ENCODE measurements around the gene SLC30A7.

The SLC30A7 gene

GRCh38 chr1:100953960-100954730 is 58.3 kb downstream of the SLC30A7 start:
- no peak for TF ChIP-seq ESRRG (CRISPR knock-in tag; IDR thresholded peaks at IDR 0.05)
- no peak for TF ChIP-seq CSDC2 (CRISPR knock-in tag; IDR thresholded peaks at IDR 0.05)
- TF ChIP-seq, protein P1, sequence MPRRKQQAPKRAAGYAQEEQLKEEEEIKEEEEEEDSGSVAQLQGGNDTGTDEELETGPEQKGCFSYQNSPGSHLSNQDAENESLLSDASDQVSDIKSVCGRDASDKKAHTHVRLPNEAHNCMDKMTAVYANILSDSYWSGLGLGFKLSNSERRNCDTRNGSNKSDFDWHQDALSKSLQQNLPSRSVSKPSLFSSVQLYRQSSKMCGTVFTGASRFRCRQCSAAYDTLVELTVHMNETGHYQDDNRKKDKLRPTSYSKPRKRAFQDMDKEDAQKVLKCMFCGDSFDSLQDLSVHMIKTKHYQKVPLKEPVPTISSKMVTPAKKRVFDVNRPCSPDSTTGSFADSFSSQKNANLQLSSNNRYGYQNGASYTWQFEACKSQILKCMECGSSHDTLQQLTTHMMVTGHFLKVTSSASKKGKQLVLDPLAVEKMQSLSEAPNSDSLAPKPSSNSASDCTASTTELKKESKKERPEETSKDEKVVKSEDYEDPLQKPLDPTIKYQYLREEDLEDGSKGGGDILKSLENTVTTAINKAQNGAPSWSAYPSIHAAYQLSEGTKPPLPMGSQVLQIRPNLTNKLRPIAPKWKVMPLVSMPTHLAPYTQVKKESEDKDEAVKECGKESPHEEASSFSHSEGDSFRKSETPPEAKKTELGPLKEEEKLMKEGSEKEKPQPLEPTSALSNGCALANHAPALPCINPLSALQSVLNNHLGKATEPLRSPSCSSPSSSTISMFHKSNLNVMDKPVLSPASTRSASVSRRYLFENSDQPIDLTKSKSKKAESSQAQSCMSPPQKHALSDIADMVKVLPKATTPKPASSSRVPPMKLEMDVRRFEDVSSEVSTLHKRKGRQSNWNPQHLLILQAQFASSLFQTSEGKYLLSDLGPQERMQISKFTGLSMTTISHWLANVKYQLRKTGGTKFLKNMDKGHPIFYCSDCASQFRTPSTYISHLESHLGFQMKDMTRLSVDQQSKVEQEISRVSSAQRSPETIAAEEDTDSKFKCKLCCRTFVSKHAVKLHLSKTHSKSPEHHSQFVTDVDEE (CRISPR knock-in tag; IDR thresholded peaks at IDR 0.05), result no peak
- no peak for TF ChIP-seq CSRNP3 (CRISPR knock-in tag; IDR thresholded peaks at IDR 0.05)
- no peak for TF ChIP-seq POU6F1 (CRISPR knock-in tag; IDR thresholded peaks at IDR 0.05; ENCODE audit: borderline replicate concordance, low read depth)
- TF ChIP-seq BACH2 (CRISPR knock-in tag; IDR thresholded peaks at IDR 0.05; ENCODE audit: borderline replicate concordance), result no peak
- TF ChIP-seq ISL1 (CRISPR knock-in tag; IDR thresholded peaks at IDR 0.05), result no peak
- TF ChIP-seq SNAI2 (CRISPR knock-in tag; IDR thresholded peaks at IDR 0.05), result no peak
- ATAC-seq, result no peak

DNA sequence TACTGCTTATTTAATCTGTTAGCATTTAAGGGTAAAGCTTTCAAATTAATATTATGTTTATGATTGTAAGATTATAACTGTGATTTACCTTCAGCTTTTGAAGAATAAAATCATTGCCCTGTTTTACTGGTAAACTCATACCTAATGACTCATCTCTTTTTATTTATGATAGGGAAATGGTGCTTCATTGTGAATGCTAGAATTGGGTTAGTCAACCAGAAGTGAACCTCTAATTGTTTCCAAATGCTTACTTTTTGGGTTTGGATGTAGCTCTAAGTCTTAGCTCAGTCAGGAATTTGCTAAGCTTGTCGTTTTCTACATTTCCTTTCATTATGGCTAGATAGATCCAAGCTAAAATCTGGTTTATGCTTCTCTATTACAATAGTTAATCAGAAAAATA is 59.4 kb downstream of the SLC30A7 start:
- ATAC-seq, result peak; percentile 97

DNA sequence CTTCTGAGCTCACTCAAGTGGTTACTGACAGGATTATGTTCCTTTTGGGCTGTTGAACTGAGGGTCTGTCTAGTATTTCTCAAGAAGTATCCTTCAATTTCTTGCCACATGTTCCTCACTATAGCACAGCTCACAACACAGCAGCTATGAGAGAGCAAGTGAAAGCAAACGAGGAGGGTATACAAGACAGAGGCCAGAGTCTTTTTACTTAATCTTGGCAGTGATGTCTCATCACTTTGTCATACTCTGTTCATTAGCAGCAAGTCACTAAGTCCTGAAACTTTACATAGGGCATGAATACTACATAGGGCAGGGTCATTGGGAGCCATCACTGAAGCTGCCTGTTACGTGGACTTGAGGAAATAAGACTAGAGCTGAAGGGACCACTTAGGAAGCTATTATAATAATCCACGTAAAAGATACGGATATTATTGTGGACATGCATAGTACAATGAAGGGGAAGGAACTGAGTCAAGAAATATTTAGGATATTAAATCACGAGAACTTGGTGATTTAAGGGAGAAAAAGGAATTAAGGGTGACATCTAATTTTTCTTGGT is 63.7 kb downstream of the SLC30A7 start:
- TF ChIP-seq ZFP3 (CRISPR knock-in tag; IDR thresholded peaks at IDR 0.05) (no peak), TOX (CRISPR knock-in tag; IDR thresholded peaks at IDR 0.05; ENCODE audit: borderline replicate concordance) (no peak), POU6F1 (CRISPR knock-in tag; IDR thresholded peaks at IDR 0.05; ENCODE audit: borderline replicate concordance, low read depth) (no peak), SNAI2 (CRISPR knock-in tag; IDR thresholded peaks at IDR 0.05) (no peak), ISL1 (CRISPR knock-in tag; IDR thresholded peaks at IDR 0.05) (no peak), BACH2 (CRISPR knock-in tag; IDR thresholded peaks at IDR 0.05; ENCODE audit: borderline replicate concordance) (no peak)
- ATAC-seq, result 0 out of 3 replicates have a peak, but pooled peaks have one; percentile 27

More for the DNA sequence above, 59.4 kb downstream of the SLC30A7 start:
- TF ChIP-seq SNAI2 (CRISPR knock-in tag; IDR thresholded peaks at IDR 0.05) (no peak), ISL1 (CRISPR knock-in tag; IDR thresholded peaks at IDR 0.05) (peak; percentile 68; the same call in 1 of the 2 replicates), TOX (CRISPR knock-in tag; IDR thresholded peaks at IDR 0.05; ENCODE audit: borderline replicate concordance) (no peak)

GRCh38 chr1:100960098-100960497 is 64.2 kb downstream of the SLC30A7 start:
- ATAC-seq, result no peak

More at GRCh38 chr1:100960098-100960497, 64.2 kb downstream of the SLC30A7 start:
- TF ChIP-seq ZFP3 (CRISPR knock-in tag; IDR thresholded peaks at IDR 0.05), result no peak
- no peak for TF ChIP-seq GLIS3 (CRISPR knock-in tag; IDR thresholded peaks at IDR 0.05)
- TF ChIP-seq CSRNP3 (CRISPR knock-in tag; IDR thresholded peaks at IDR 0.05), result no peak
- TF ChIP-seq, protein P2, sequence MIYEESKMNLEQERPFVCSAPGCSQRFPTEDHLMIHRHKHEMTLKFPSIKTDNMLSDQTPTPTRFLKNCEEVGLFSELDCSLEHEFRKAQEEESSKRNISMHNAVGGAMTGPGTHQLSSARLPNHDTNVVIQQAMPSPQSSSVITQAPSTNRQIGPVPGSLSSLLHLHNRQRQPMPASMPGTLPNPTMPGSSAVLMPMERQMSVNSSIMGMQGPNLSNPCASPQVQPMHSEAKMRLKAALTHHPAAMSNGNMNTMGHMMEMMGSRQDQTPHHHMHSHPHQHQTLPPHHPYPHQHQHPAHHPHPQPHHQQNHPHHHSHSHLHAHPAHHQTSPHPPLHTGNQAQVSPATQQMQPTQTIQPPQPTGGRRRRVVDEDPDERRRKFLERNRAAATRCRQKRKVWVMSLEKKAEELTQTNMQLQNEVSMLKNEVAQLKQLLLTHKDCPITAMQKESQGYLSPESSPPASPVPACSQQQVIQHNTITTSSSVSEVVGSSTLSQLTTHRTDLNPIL (CRISPR knock-in tag; IDR thresholded peaks at IDR 0.05; ENCODE audit: low read depth), result no peak
- TF ChIP-seq TCF4 (CRISPR knock-in tag; IDR thresholded peaks at IDR 0.05; ENCODE audit: borderline replicate concordance), result no peak
- TF ChIP-seq, protein P1 (CRISPR knock-in tag; IDR thresholded peaks at IDR 0.05), result no peak
- no peak for TF ChIP-seq PPARA (CRISPR knock-in tag; IDR thresholded peaks at IDR 0.05; ENCODE audit: borderline replicate concordance)
- TF ChIP-seq ZC3H10 (CRISPR knock-in tag; IDR thresholded peaks at IDR 0.05), result no peak
- no peak for TF ChIP-seq OSR1 (CRISPR knock-in tag; IDR thresholded peaks at IDR 0.05)
- no peak for TF ChIP-seq SNAI2 (CRISPR knock-in tag; IDR thresholded peaks at IDR 0.05)
- TF ChIP-seq CSDC2 (CRISPR knock-in tag; IDR thresholded peaks at IDR 0.05), result no peak
